Measurements from ENCODE around the gene SPRING1. TPM values are rescaled to one million over a fixed set of nuclear protein-coding genes. Genes with fewer than 3 reads are reported as not detected.

The SPRING1 gene
- polyA plus RNA-seq, 2 of the 4 experiments (the other 2 are of a cell fraction), result 11.2 to 17.4 TPM

DNA sequence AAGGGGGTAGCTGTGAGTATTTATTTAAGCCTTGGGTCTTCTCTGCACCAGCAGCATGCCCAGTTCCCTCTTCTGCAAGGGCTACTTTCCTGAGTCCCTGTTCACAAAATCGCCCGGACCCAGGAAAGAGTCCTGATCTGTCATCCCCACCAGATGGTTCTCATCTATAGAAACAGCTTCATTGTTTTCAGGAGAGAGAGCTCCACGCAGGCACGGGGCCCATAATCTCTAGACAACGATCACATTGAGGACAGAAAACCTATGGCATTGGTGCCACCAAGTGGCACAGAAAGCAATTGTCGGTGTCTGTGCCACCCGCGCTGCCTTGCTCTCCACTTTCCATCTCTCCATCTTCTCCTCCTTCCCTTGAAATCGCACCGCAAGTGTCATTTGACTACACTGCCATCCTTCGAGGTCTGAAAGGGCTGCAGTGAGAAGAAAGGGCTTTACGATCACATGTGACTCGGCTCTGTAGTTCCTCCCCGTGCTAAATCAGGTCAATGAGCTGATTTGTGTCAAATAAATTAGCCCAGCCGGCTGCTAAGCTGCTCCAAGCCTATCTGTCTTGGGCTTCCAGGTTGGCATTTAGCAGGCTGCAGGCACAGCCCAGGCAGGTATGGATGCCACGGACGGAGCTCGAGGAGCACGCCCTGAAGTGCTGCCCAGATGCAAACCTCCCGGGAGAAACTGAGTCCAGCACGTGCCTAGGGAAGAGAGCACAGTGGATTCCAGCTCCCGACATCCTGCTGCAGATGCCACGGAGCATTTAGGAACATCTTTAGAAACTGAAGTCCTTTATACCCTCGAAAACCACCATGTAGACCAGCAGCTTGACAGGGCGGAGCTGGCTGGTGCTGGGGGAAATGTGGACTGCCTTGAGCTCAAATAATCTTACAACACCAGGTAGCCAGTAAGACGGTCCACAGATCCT, 28.8 kb downstream of the SPRING1 start:
- DNase-seq (ENCODE audit: low read depth in 1 of 2, low spot score in 1 of 2) (peak; percentile 65 to 74), ATAC-seq (peak; percentile 95 to 96), FAIRE-seq (peak; percentile 80)
- ChIA-PET POLR2A (interaction anchor here (0.6 kb wide), 1 partner anchor 433 kb away, joined by 4 read pairs; no protein-coding TSS in a partner anchor), CTCF (interaction anchor here (0.5 to 2.6 kb wide), 87 partner anchors 10 to 1352 kb away, joined by 3 to 39 read pairs (median 4); partner anchors contain the start of genes HRK and MED13L)
- Histone ChIP-seq H3K4me3 (peak overlapping the region; percentile 17; the same call in 1 of the 3 replicates), H3K9me3 (no peaks in the 10 kb centered on the region), H3K27ac (peak overlapping the region in 1 of 2 experiments; percentile 49; a peak in 3 of 6 replicates), H3K4me2 (peak overlapping the region; percentile 83), H3K4me1 (peaks cover 10% of the 10 kb centered on the region; the same call in 1 of the 3 replicates)
- 7% methylated on average over 25 of the region's 26 CpGs for WGBS (ENCODE audit: missing lambda C conversion rate)
- no peak for TF ChIP-seq CBX8 (IDR thresholded peaks at IDR 0.05)
- TF ChIP-seq TP53 (CRISPR knock-in tag; IDR thresholded peaks at IDR 0.05), result no peak
- peak; percentile 84 for TF ChIP-seq SMC3 (IDR thresholded peaks at IDR 0.05)
- peak; percentile 93 to 96 for TF ChIP-seq RAD21 (conservative IDR thresholded peaks at IDR 0.05 in 1 of 2, IDR thresholded peaks at IDR 0.05 in 1 of 2)
- TF ChIP-seq, protein P1, sequence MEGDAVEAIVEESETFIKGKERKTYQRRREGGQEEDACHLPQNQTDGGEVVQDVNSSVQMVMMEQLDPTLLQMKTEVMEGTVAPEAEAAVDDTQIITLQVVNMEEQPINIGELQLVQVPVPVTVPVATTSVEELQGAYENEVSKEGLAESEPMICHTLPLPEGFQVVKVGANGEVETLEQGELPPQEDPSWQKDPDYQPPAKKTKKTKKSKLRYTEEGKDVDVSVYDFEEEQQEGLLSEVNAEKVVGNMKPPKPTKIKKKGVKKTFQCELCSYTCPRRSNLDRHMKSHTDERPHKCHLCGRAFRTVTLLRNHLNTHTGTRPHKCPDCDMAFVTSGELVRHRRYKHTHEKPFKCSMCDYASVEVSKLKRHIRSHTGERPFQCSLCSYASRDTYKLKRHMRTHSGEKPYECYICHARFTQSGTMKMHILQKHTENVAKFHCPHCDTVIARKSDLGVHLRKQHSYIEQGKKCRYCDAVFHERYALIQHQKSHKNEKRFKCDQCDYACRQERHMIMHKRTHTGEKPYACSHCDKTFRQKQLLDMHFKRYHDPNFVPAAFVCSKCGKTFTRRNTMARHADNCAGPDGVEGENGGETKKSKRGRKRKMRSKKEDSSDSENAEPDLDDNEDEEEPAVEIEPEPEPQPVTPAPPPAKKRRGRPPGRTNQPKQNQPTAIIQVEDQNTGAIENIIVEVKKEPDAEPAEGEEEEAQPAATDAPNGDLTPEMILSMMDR (IDR thresholded peaks at IDR 0.05), result peak; percentile 82
- TF ChIP-seq, protein P2, sequence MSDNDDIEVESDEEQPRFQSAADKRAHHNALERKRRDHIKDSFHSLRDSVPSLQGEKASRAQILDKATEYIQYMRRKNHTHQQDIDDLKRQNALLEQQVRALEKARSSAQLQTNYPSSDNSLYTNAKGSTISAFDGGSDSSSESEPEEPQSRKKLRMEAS (IDR thresholded peaks at IDR 0.05), result 0 out of 2 replicates have a peak, but pooled peaks have one; percentile 42

DNA sequence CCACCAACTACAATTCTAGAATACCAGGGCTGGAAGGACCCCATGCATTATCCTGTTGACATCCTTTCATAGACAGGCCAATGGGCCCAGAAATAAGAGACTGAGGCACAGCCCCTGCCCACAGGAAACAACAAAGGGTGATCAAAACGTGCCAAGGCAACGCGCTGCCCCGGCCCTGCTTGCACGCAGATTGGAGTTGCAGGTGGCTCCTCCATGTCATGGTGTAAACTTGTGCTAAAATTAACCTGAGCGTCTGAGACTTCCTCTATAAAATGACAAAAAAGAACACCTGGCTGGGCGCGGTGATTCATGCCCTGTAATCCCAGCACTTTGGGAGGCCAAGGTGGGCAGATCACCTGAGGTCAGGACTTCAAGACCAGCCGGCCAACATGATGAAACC, 30.1 kb downstream of the SPRING1 start:
- ChIA-PET CTCF (interaction anchor here (0.6 to 2.6 kb wide), 14 partner anchors 12 to 790 kb away, joined by 3 to 30 read pairs (median 4); partner anchors contain the start of gene HRK), POLR2A (no interaction called here)
- Histone ChIP-seq H3K9me3 (no peaks in the 10 kb centered on the region), H3K4me1 (peaks cover 10% of the 10 kb centered on the region; the same call in 1 of the 3 replicates), H3K27ac (no peak overlapping the region), H3K4me2 (no peak overlapping the region), H3K4me3 (no peak overlapping the region)
- TF ChIP-seq ZC3H11A (IDR thresholded peaks at IDR 0.05) (no peak), TP53 (CRISPR knock-in tag; IDR thresholded peaks at IDR 0.05) (no peak), ZFP36 (IDR thresholded peaks at IDR 0.05; ENCODE audit: borderline replicate concordance, partially characterized antibody) (no peak), JUNB (IDR thresholded peaks at IDR 0.05) (no peak), RARB (CRISPR knock-in tag; IDR thresholded peaks at IDR 0.05) (no peak), HOXB13 (CRISPR knock-in tag; IDR thresholded peaks at IDR 0.05; ENCODE audit: low read depth) (no peak), CBX8 (IDR thresholded peaks at IDR 0.05) (no peak), RNF2 (IDR thresholded peaks at IDR 0.05; ENCODE audit: borderline replicate concordance, low read depth) (no peak)
- TF ChIP-seq, protein P2 (IDR thresholded peaks at IDR 0.05), result no peak
- TF ChIP-seq, protein P3, sequence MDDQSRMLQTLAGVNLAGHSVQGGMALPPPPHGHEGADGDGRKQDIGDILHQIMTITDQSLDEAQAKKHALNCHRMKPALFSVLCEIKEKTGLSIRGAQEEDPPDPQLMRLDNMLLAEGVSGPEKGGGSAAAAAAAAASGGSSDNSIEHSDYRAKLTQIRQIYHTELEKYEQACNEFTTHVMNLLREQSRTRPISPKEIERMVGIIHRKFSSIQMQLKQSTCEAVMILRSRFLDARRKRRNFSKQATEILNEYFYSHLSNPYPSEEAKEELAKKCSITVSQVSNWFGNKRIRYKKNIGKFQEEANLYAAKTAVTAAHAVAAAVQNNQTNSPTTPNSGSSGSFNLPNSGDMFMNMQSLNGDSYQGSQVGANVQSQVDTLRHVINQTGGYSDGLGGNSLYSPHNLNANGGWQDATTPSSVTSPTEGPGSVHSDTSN (IDR thresholded peaks at IDR 0.05), result no peak
- ATAC-seq, result no peak
- DNase-seq (ENCODE audit: low read depth in 1 of 2, low spot score in 1 of 2), result no peak
- no peak for FAIRE-seq
- 90% methylated on average over 9 of the region's 9 CpGs for WGBS (ENCODE audit: missing lambda C conversion rate)

DNA sequence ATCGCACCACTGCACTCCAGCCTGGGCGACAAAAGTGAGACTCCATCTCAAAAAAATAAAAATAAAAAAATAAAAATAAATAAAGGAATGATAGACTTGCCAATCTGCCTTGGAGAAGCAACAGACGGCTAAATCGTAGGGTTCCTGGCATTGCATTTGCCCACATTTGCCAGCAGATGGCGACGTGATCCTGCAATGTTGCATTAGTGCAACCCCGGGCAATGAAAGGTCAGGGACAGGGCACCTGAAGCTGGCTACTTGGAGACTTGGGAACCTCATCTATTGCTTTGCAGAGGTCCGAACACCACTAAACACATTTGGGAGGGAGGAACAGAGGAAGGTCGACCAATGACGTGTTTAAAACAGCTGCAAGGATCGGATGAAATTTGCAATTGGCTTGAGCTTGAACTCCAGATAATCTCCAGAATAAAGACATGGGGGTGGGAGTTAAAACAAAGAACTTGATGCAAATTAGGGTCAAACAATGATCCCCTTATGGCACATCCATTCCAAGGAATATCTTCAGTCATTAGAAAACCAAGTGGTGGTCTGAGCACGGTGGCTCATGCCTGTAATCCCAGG, 34.6 kb downstream of the SPRING1 start:
- Histone ChIP-seq H3K27ac (no peak overlapping the region), H3K9me3 (no peaks in the 10 kb centered on the region), H3K4me3 (no peak overlapping the region), H3K4me2 (no peak overlapping the region), H3K4me1 (no peaks in the 10 kb centered on the region; the same call in 2 of the 3 replicates)
- TF ChIP-seq CEBPB (IDR thresholded peaks at IDR 0.05) (peak in 1 of 2 experiments; percentile 36; a peak in 1 of 4 replicates), HOXB13 (CRISPR knock-in tag; IDR thresholded peaks at IDR 0.05; ENCODE audit: low read depth) (no peak), ESRRA (IDR thresholded peaks at IDR 0.05; ENCODE audit: borderline replicate concordance, low read length) (peak; percentile 69; the same call in 1 of the 2 replicates), CHD4 (IDR thresholded peaks at IDR 0.05; ENCODE audit: borderline replicate concordance) (no peak), CBX8 (IDR thresholded peaks at IDR 0.05) (no peak), RAD21 (conservative IDR thresholded peaks at IDR 0.05 in 1 of 2, IDR thresholded peaks at IDR 0.05 in 1 of 2) (peak; percentile 88 to 91), RNF2 (IDR thresholded peaks at IDR 0.05; ENCODE audit: borderline replicate concordance, low read depth) (no peak), SMC3 (IDR thresholded peaks at IDR 0.05) (peak; percentile 90), CBX2 (IDR thresholded peaks at IDR 0.05; ENCODE audit: borderline replicate concordance, low read depth) (no peak), KDM1A (IDR thresholded peaks at IDR 0.05; ENCODE audit: low read depth) (no peak)
- TF ChIP-seq, protein P1 (IDR thresholded peaks at IDR 0.05), result peak; percentile 95
- TF ChIP-seq, protein P3 (IDR thresholded peaks at IDR 0.05), result no peak
- 18% methylated on average over 12 of the region's 12 CpGs for WGBS (ENCODE audit: missing lambda C conversion rate)
- DNase-seq (ENCODE audit: low read depth in 1 of 2, low spot score in 1 of 2) (peak; percentile 77 to 80), FAIRE-seq (peak; percentile 59), ATAC-seq (peak; percentile 93 to 94)
- ChIA-PET CTCF (interaction anchor here (0.6 to 1.8 kb wide), 33 partner anchors 8 to 726 kb away, joined by 3 to 16 read pairs (median 3); partner anchors contain the start of gene HRK), POLR2A (no interaction called here)
